GM12878 (cell line): ENCODE data around the gene THOC7. TPM values are rescaled to one million over a fixed set of nuclear protein-coding genes. Genes with fewer than 3 reads are reported as not detected.

Source experiments
- BMI1 ChIP-seq: fragments of 450-650 bp; IDR thresholded peaks from 2 replicates; pipeline ENCODE4 v1.6.1; 2016; ENCODE audit warnings: mild to moderate bottlenecking, moderate library complexity, borderline replicate concordance
- CBX3 ChIP-seq: fragments of 200-600 bp; sonication (generic); IDR thresholded peaks from 2 replicates; pipeline ENCODE4 v1.6.1; 2016; ENCODE audit warnings: low read depth, borderline replicate concordance
- CEBPB ChIP-seq, 2 experiments: fragments of 150-350 bp in 1 of 2; IDR thresholded peaks; 2 replicates each; pipeline ENCODE4 v1.6.1; 2012 to 2014; ENCODE audit warnings: low read depth in 2 of 2, low read length in 2 of 2, borderline replicate concordance in 1 of 2, inconsistent platforms in 1 of 2
- CREM ChIP-seq: IDR thresholded peaks from 2 replicates; pipeline ENCODE4 v1.6.1; 2014; ENCODE audit warnings: antibody characterized with exemption, low read depth
- EP300 ChIP-seq, 2 experiments: fragments of 150-350 bp in 1 of 2; IDR thresholded peaks; 2 replicates each; pipeline ENCODE4 v1.6.1; 2011 to 2012; ENCODE audit warnings: low read depth in 2 of 2, low read length in 2 of 2, borderline replicate concordance in 1 of 2, improper control_type of control experiment in 1 of 2, inconsistent platforms in 1 of 2; ENCODE audit not compliant: control insufficient read depth in 1 of 2
- FOS ChIP-seq: IDR thresholded peaks from 3 replicates; pipeline ENCODE4 v1.6.1; 2011; ENCODE audit warnings: borderline replicate concordance; ENCODE audit not compliant: insufficient read length; ENCODE audit errors: extremely low read depth
- GABPA ChIP-seq: IDR thresholded peaks from 2 replicates; pipeline ENCODE4 v1.6.1; 2014; ENCODE audit warnings: antibody characterized with exemption, low read depth, mild to moderate bottlenecking, inconsistent platforms
- HDAC2 ChIP-seq: fragments of 200-600 bp; sonication (generic); IDR thresholded peaks from 2 replicates; pipeline ENCODE4 v1.6.1; 2017
- IKZF2 ChIP-seq, 2 experiments: fragments of 450-650 bp; IDR thresholded peaks; 2 replicates each; pipeline ENCODE4 v1.6.1; 2017; ENCODE audit warnings: mild to moderate bottlenecking in 2 of 2, moderate library complexity in 2 of 2
- IRF3 ChIP-seq: fragments of 450-650 bp; IDR thresholded peaks from 2 replicates; pipeline ENCODE4 v1.6.1; 2014; ENCODE audit warnings: mild to moderate bottlenecking
- KDM1A ChIP-seq: fragments of 200-600 bp; sonication (generic); IDR thresholded peaks from 2 replicates; pipeline ENCODE4 v1.6.1; 2016; ENCODE audit warnings: borderline replicate concordance
- MEF2A ChIP-seq: IDR thresholded peaks from 2 replicates; pipeline ENCODE4 v1.6.1; 2011; ENCODE audit warnings: low read depth, mild to moderate bottlenecking, low read length, moderate library complexity; ENCODE audit not compliant: insufficient read depth
- MXI1 ChIP-seq: fragments of 150-350 bp; IDR thresholded peaks from 2 replicates; pipeline ENCODE4 v1.6.1; 2011; ENCODE audit warnings: low read depth, mild to moderate bottlenecking, inconsistent platforms, low read length, improper control_type of control experiment
- MYC ChIP-seq: IDR thresholded peaks from 2 replicates; pipeline ENCODE4 v1.6.1; 2011; ENCODE audit warnings: mild to moderate bottlenecking, low read length, moderate library complexity, inconsistent platforms; ENCODE audit not compliant: insufficient read depth, insufficient replicate concordance, insufficient read length, severe bottlenecking
- NFXL1 ChIP-seq: fragments of 450-650 bp; IDR thresholded peaks from 2 replicates; pipeline ENCODE4 v1.6.1; 2017; ENCODE audit warnings: antibody characterized with exemption, mild to moderate bottlenecking, borderline replicate concordance
- PAX5 ChIP-seq: IDR thresholded peaks from 2 replicates; pipeline ENCODE4 v1.6.1; 2011; ENCODE audit warnings: low read depth, low read length, borderline replicate concordance
- PKNOX1 ChIP-seq: fragments of 450-650 bp; IDR thresholded peaks from 2 replicates; pipeline ENCODE4 v1.6.1; 2016; ENCODE audit warnings: mild to moderate bottlenecking
- POLR2AphosphoS2 ChIP-seq: IDR thresholded peaks from 2 replicates; pipeline ENCODE4 v1.6.1; 2011; ENCODE audit warnings: low read depth, mild to moderate bottlenecking, low read length, improper control_type of control experiment, moderate library complexity
- RAD21 ChIP-seq: IDR thresholded peaks from 2 replicates; pipeline ENCODE4 v1.6.1; 2011; ENCODE audit warnings: mild to moderate bottlenecking, low read depth, low read length, moderate library complexity; ENCODE audit not compliant: insufficient read depth
- RUNX3 ChIP-seq: IDR thresholded peaks from 2 replicates; pipeline ENCODE4 v1.6.1; 2012; ENCODE audit warnings: low read length, inconsistent platforms
- SIN3A ChIP-seq: IDR thresholded peaks from 2 replicates; pipeline ENCODE4 v1.6.1; 2012; ENCODE audit warnings: low read depth, low read length, improper control_type of control experiment
- SMAD5 ChIP-seq: IDR thresholded peaks from 2 replicates; pipeline ENCODE4 v1.6.1; 2016; ENCODE audit warnings: antibody characterized with exemption, low read depth
- ZSCAN29 ChIP-seq: fragments of 450-650 bp; IDR thresholded peaks from 2 replicates; pipeline ENCODE4 v1.6.1; 2017; ENCODE audit warnings: mild to moderate bottlenecking, moderate library complexity
- polyA plus RNA-seq, 11 experiments: library from polyadenylated mRNA; depleted of rRNA in 4 of 11; unstranded in 6 of 11; stranded (reverse) in 5 of 11; fragments of >200 nt; fragmentation: Nextera tagmentation in 4 of 11; fragmentation: Illumina TruSeq in 1 of 11; extraction: Ambion mirVana in 4 of 11; extraction: Trizol in 1 of 11; gene quantifications; 1 replicate in 1 of 11; 2 replicates in 10 of 11; pipeline versions ENCODE4 v1.2.1 to v1.2.3, GENCODE V29; 2011 to 2016; ENCODE audit warnings: inconsistent platforms in 2 of 11, missing spikeins in 2 of 11, low read depth in 1 of 11
- total RNA-seq, 4 experiments: library from RNA; depleted of rRNA in 3 of 4; stranded (reverse); fragments of >200 nt in 3 of 4; fragmentation: Illumina TruSeq in 1 of 4; extraction: Trizol in 1 of 4; gene quantifications; 2 replicates each; pipeline versions ENCODE4 v1.2.1 to v1.2.3, GENCODE V29; 2013 to 2021
- TF ChIP-seq, protein P1 (sequence below): IDR thresholded peaks from 2 replicates; pipeline ENCODE4 v1.6.1; 2011; ENCODE audit warnings: mild to moderate bottlenecking, low read depth, low read length, moderate library complexity; ENCODE audit not compliant: insufficient replicate concordance

Gene THOC7
- total and polyA plus RNA-seq, 10 of the 15 experiments (the other 5 are each of a cell fraction or from before 2014, with no cell fraction given) = 61.7 to 269 (median 138) TPM

- TF ChIP-seq RAD21 (no peak), EP300 (IDR thresholded peaks at IDR 0.05; ENCODE audit: borderline replicate concordance in 1 of 2, control insufficient read depth in 1 of 2, low read depth in 2 of 2, low read length in 2 of 2) (no peak), CREM (peak; percentile 80), MYC (no peak), MEF2A (no peak), KDM1A (no peak), POLR2AphosphoS2 (no peak), MXI1 (no peak), SIN3A (0 out of 2 replicates have a peak, but pooled peaks have one; percentile 50), NFXL1 (peak; percentile 87), HDAC2 (no peak), IKZF2 (IDR thresholded peaks at IDR 0.05) (no peak), PAX5 (no peak), CEBPB (IDR thresholded peaks at IDR 0.05; ENCODE audit: borderline replicate concordance in 1 of 2, low read depth in 2 of 2, low read length in 2 of 2) (no peak), BMI1 (no peak), RUNX3 (no peak; the same call in 1 of the 2 replicates), SMAD5 (no peak), FOS (no peak), GABPA (peak; percentile 67), ZSCAN29 (peak; percentile 80), IRF3 (no peak), PKNOX1 (no peak), CBX3 (no peak)
- TF ChIP-seq, protein P1, sequence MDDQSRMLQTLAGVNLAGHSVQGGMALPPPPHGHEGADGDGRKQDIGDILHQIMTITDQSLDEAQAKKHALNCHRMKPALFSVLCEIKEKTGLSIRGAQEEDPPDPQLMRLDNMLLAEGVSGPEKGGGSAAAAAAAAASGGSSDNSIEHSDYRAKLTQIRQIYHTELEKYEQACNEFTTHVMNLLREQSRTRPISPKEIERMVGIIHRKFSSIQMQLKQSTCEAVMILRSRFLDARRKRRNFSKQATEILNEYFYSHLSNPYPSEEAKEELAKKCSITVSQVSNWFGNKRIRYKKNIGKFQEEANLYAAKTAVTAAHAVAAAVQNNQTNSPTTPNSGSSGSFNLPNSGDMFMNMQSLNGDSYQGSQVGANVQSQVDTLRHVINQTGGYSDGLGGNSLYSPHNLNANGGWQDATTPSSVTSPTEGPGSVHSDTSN = no peak
Observed at GRCh38 chr3:63911873-63912767, 48.5 kb upstream of the THOC7 start, which contains the start of gene SCAANT1 (continued).
